K562 (cell line): ENCODE results near the gene WWTR1. TPM values are rescaled to one million over a fixed set of nuclear protein-coding genes. Genes with fewer than 3 reads are reported as not detected.

Experiments used
- ATAC-seq: fragments of 200-7000 bp; cut with Tn5 transposase; 3 replicates; pipeline ENCODE4 v1.9.1; 2020; ENCODE audit warnings: moderate library complexity
- BruUV-seq: library from RNA; stranded (reverse); fragments of 400-500 nt; replicated peaks from 2 replicates; lab custom pipeline; 2021; lab: Mats Ljungman, UMichigan
- CTCF ChIA-PET: fragments of 300-600 bp; formaldehyde crosslinking; extraction: SDS; loops from one replicate; lab custom pipeline; 2021; ENCODE audit warnings: low intra/inter-chr PET ratio; lab: Yijun Ruan, JAX
- POLR2A ChIA-PET: fragments of 300-600, 350-650 bp; sonication (Branson Sonifier 250); formaldehyde crosslinking; extraction: SDS; loops from one replicate; lab custom pipeline; 2021; ENCODE audit warnings: antibody characterized with exemption, inconsistent platforms; lab: Yijun Ruan, JAX
- DNase-seq, 4 experiments: peaks; one replicate each; pipeline versions ENCODE4 v3.0.0 to v3.0.0-alpha.2; 2011 to 2018; ENCODE audit warnings: low spot score in 3 of 4, mixed read lengths in 3 of 4; ENCODE audit errors: extremely low read depth in 1 of 4
- FAIRE-seq: peaks from 2 replicates; lab custom pipeline; 2011; peaks lifted over from hg19 to GRCh38; lab: Jason Lieb, UNC
- H2AFZ ChIP-seq: 2 replicates; pipeline ENCODE4 v1.6.0; 2011; ENCODE audit warnings: low read depth, low read length, control low read depth, inconsistent platforms
- H3K27ac ChIP-seq: fragments of 200-600 bp; 3 replicates; pipeline ENCODE4 v1.8.0; 2011; ENCODE audit warnings: low read depth, mild to moderate bottlenecking, control low read depth, inconsistent platforms, low read length, moderate library complexity, mixed read lengths; ENCODE audit errors: extremely low read depth
- H3K27me3 ChIP-seq, 2 experiments: fragments of 300-600 bp in 1 of 2; 2 replicates in 1 of 2; 3 replicates in 1 of 2; pipeline versions ENCODE4 v1.6.0 to v1.8.0; 2011; ENCODE audit warnings: inconsistent platforms in 2 of 2, low read length in 2 of 2, mild to moderate bottlenecking in 1 of 2, mixed read lengths in 1 of 2, moderate library complexity in 1 of 2; ENCODE audit not compliant: control insufficient read depth in 2 of 2, insufficient read depth in 2 of 2
- H3K36me3 ChIP-seq: fragments of 300-600 bp; 3 replicates; pipeline ENCODE4 v1.8.0; 2011; ENCODE audit warnings: mild to moderate bottlenecking, low read length, inconsistent platforms; ENCODE audit not compliant: control insufficient read depth, insufficient read depth
- H3K4me1 ChIP-seq, 2 experiments: fragments of 200-600 bp in 1 of 2; replicated peaks in 1 of 2; 2 replicates in 1 of 2; 3 replicates in 1 of 2; pipeline versions ENCODE4 v1.5.1 to v1.8.0; 2011; ENCODE audit warnings: inconsistent platforms in 2 of 2, low read length in 2 of 2, mild to moderate bottlenecking in 1 of 2, mixed read lengths in 1 of 2, moderate library complexity in 1 of 2; ENCODE audit not compliant: control insufficient read depth in 2 of 2, insufficient read depth in 2 of 2
- H3K4me2 ChIP-seq: 2 replicates; pipeline ENCODE4 v1.6.1; 2011; ENCODE audit warnings: low read length, control low read depth, inconsistent platforms, mixed read lengths; ENCODE audit not compliant: insufficient read depth
- H3K4me3 ChIP-seq: fragments of 200-600 bp; sonication (generic), shearing (Covaris generic); 2 replicates; pipeline ENCODE4 v1.5.1; 2016; ENCODE audit warnings: control low read depth, inconsistent platforms
- H3K79me2 ChIP-seq: fragments of 200-600 bp; 3 replicates; pipeline ENCODE4 v1.8.0; 2011; ENCODE audit warnings: low read length, inconsistent platforms; ENCODE audit not compliant: control insufficient read depth, insufficient read depth
- H3K9ac ChIP-seq, 2 experiments: 2 replicates each; pipeline versions ENCODE4 v1.6.0 to v1.6.1; 2011; ENCODE audit warnings: low read depth in 2 of 2, low read length in 2 of 2, control low read depth in 1 of 2, inconsistent platforms in 1 of 2, mild to moderate bottlenecking in 1 of 2, mixed read lengths in 1 of 2; ENCODE audit not compliant: insufficient read depth in 1 of 2
- H3K9me1 ChIP-seq: one replicate; pipeline ENCODE4 v1.6.0; 2011; ENCODE audit warnings: inconsistent platforms, mild to moderate bottlenecking, low read length, moderate library complexity; ENCODE audit not compliant: control insufficient read depth, insufficient read depth
- H3K9me3 ChIP-seq: replicated peaks from 2 replicates; pipeline ENCODE4 v1.5.1; 2011; ENCODE audit warnings: low read depth, low read length, inconsistent platforms; ENCODE audit not compliant: control insufficient read depth, insufficient read depth
- H4K20me1 ChIP-seq: replicated peaks from 2 replicates; pipeline ENCODE4 v1.6.1; 2011; ENCODE audit warnings: low read length, inconsistent platforms, mixed read lengths; ENCODE audit not compliant: control insufficient read depth, insufficient read depth
- ERF ChIP-seq: fragments of 450-650 bp; formaldehyde crosslinking; IDR thresholded peaks from 2 replicates; pipeline ENCODE4 v1.4.0; 2020; ENCODE audit warnings: mild to moderate bottlenecking, mixed read lengths
- FOXA1 ChIP-seq: fragments of 450-650 bp; IDR thresholded peaks from 2 replicates; pipeline ENCODE4 v1.6.1; 2016; ENCODE audit warnings: mild to moderate bottlenecking, borderline replicate concordance
- GABPB1 ChIP-seq: sonication (generic); formaldehyde crosslinking; IDR thresholded peaks from 2 replicates; pipeline ENCODE4 v1.8.0; 2022; ENCODE audit warnings: mild to moderate bottlenecking, missing genetic modification reagents
- KDM2B ChIP-seq: fragments of 250-450 bp; sonication (Bioruptor Pico); IDR thresholded peaks from 2 replicates; pipeline ENCODE4 v1.8.0; 2021; ENCODE audit warnings: mild to moderate bottlenecking, moderate library complexity
- KLF1 ChIP-seq: fragments of 450-650 bp; IDR thresholded peaks from 2 replicates; pipeline ENCODE4 v1.6.1; 2016; ENCODE audit warnings: missing genetic modification characterization, missing compliant biosample characterization
- ZNF445 ChIP-seq: fragments of 250-450 bp; sonication (Bioruptor Pico); IDR thresholded peaks from 2 replicates; pipeline ENCODE4 v1.4.0; 2020; ENCODE audit warnings: low read depth, mild to moderate bottlenecking, moderate library complexity
- WGBS: fragments of 100-300 bp; shearing (Covaris generic); methylation state at CpG from one replicate; pipeline ENCODE4 v1.1.6; 2016; ENCODE audit warnings: low coverage, mixed read lengths; ENCODE audit not compliant: insufficient coverage; ENCODE audit errors: missing lambda C conversion rate; 5-methylcytosine and 5-hydroxymethylcytosine counted together
- in situ Hi-C: fragments of 300-500 bp; cut with MboI; formaldehyde crosslinking; loops from 4 replicates; pipeline ENCODE4 v1.15.0; 2018; ENCODE audit warnings: inconsistent platforms, mixed read lengths
- intact Hi-C: fragments of 100-400 bp; cut with micrococcal nuclease; formaldehyde crosslinking; loops from 2 replicates; pipeline ENCODE4 v1.14.2; 2022
- polyA plus RNA-seq, 8 experiments: library from polyadenylated mRNA; depleted of rRNA in 4 of 8; stranded (reverse) in 5 of 8; unstranded in 3 of 8; fragments of >200 nt; fragmentation: Nextera tagmentation in 2 of 8; fragmentation: Illumina TruSeq in 1 of 8; extraction: Ambion mirVana in 2 of 8; extraction: Trizol in 1 of 8; gene quantifications; 2 replicates each; pipeline versions ENCODE4 v1.2.1 to v1.2.3, GENCODE V29; 2011 to 2014; ENCODE audit warnings: inconsistent platforms in 1 of 8, missing spikeins in 1 of 8
- total RNA-seq, 7 experiments: library from RNA; depleted of rRNA in 6 of 7; stranded (reverse); fragments of >200 nt in 6 of 7; fragmentation: Illumina TruSeq in 2 of 7; extraction: Trizol in 2 of 7; gene quantifications; 2 replicates each; pipeline versions ENCODE4 v1.2.1 to v1.2.3, GENCODE V29; 2011 to 2021; ENCODE audit warnings: low replicate concordance in 1 of 7
- TF ChIP-seq, protein P1 (sequence below): sonication (generic); formaldehyde crosslinking; IDR thresholded peaks from 2 replicates; pipeline ENCODE4 v1.8.0; 2022; ENCODE audit warnings: mild to moderate bottlenecking, missing genetic modification reagents

The WWTR1 gene
- total and polyA plus RNA-seq, 9 of the 15 experiments (the other 6 are each of a cell fraction or from before 2014, with no cell fraction given), result 0.04 to 1.5 (median 0.60) TPM

DNA sequence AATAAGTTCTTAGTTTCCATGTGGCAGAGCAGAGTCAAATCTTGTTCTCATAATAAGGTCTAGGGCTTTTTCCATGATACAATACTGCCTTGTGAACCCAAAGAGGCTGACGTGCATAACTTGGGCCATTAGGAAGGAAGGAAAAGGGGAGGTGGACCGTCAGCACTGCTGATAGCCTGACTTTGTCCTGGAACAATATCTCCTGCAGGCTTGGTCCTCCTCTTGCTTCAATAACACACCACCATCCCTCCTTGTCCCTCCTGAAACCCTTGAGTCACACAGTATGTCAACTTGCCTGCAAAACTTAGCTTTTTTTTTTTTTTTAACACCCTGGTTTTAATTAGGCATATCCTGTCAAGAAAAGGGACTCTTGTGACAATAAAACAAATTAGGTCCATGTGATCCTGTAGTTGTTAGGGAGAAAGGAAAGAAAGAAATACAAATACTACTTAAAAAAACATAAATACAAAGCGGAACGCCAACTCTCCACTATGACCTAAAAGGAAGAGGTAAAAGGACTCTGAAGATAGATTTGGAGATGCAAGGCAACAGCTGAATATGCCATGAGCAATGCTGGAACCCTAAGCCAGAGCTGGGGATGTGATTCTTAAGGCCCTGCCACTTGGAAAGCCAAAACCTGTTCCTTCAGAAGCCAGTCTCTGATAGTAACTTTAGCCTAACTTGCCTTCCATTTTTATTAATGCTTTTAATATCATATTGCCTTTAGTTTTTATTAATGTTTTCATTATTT is 67.0 kb downstream of the WWTR1 start:
- H3K4me1 ChIP-seq, result no peaks in the 10 kb centered on the region
- no peak overlapping the region for H2AFZ ChIP-seq
- no peak for TF ChIP-seq KLF1
- no peak for TF ChIP-seq FOXA1
- no peak for TF ChIP-seq ERF (CRISPR knock-in tag)
- TF ChIP-seq ZNF445 (CRISPR knock-in tag), result no peak
- no peak for TF ChIP-seq KDM2B (CRISPR knock-in tag)
- TF ChIP-seq, protein P1, sequence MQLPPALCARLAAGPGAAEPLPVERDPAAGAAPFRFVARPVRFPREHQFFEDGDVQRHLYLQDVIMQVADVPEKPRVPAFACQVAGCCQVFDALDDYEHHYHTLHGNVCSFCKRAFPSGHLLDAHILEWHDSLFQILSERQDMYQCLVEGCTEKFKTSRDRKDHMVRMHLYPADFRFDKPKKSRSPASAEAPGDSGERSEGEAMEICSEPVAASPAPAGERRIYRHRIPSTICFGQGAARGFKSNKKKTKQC (CRISPR knock-in tag), result no peak
- no peak for TF ChIP-seq GABPB1 (CRISPR knock-in tag)
- no peaks in the 10 kb centered on the region for H3K9me3 ChIP-seq
- no peaks in the 10 kb centered on the region for H3K9me1 ChIP-seq
- H3K79me2 ChIP-seq, result no peaks in the 10 kb centered on the region
- ChIA-PET POLR2A (no interaction called here), CTCF (no interaction called here)
- intact Hi-C loops, result no loop called here
- no peak for DNase-seq
- 21% methylated on average over 4 of the region's 4 CpGs for WGBS
- FAIRE-seq, result no peak
- H3K27me3 ChIP-seq, result peaks cover 8 to 17% of the 10 kb centered on the region in 2 experiments; a peak in 3 of 5 replicates
- no peak for ATAC-seq
- no peak overlapping the region for H3K27ac ChIP-seq
- H3K4me2 ChIP-seq, result no peak overlapping the region
- H4K20me1 ChIP-seq, result no peaks in the 10 kb centered on the region
- no peaks in the 10 kb centered on the region for H3K36me3 ChIP-seq
- no peak overlapping the region for H3K4me3 ChIP-seq
- no TSS peak for BruUV-seq
- in situ Hi-C loops, result no loop called here
- H3K9ac ChIP-seq, result no peak overlapping the region
